Right cardiac atrium (tissue), 5 donors: ENCODE measurements around the gene JAM3. TPM values are rescaled to one million over a fixed set of nuclear protein-coding genes. Genes with fewer than 3 reads are reported as not detected.
A peak's percentile ranks its signal among the peaks of the same experiment; 100 is the strongest.

Experiments
- ATAC-seq, 2 donors: fragments of 200-7000 bp; cut with Tn5 transposase; one replicate each; pipeline versions ENCODE4 v1.8.0 to v1.9.1; 2020; ENCODE audit warnings: moderate library complexity in 2 of 2, mild to moderate bottlenecking in 1 of 2
- DNase-seq, 3 donors: peaks; one replicate each; pipeline ENCODE4 v3.0.0-alpha.2; 2020
- H3K27ac ChIP-seq: one replicate; pipeline ENCODE4 v1.5.1; 2013; ENCODE audit warnings: mild to moderate bottlenecking, low read length, control low read depth, moderate library complexity
- H3K27me3 ChIP-seq: one replicate; pipeline ENCODE4 v1.6.1; 2013; ENCODE audit not compliant: control insufficient read depth, insufficient read depth
- H3K4me1 ChIP-seq: one replicate; pipeline ENCODE4 v1.6.1; 2013; ENCODE audit warnings: low read length; ENCODE audit not compliant: control insufficient read depth, insufficient read depth
- H3K4me3 ChIP-seq: one replicate; pipeline ENCODE4 v1.5.1; 2013; ENCODE audit warnings: low read length, control low read depth
- H3K9me3 ChIP-seq: one replicate; pipeline ENCODE4 v1.6.1; 2013; ENCODE audit warnings: low read length; ENCODE audit not compliant: control insufficient read depth
- WGBS: extraction: QIAGEN DNeasy Blood & Tissue Kit; methylation state at CpG from one replicate; pipeline ENCODE4 v1.1.7; 2013; 5-methylcytosine and 5-hydroxymethylcytosine counted together
- intact Hi-C, 4 donors: fragments of 100-400 bp; cut with DNase I; formaldehyde crosslinking; loops; one replicate each; pipeline versions ENCODE4 v1.11.0 to v1.14.0; 2022 to 2023
- polyA plus RNA-seq: library from polyadenylated mRNA; stranded (reverse); fragments of 200-250 nt; gene quantifications from one replicate; pipeline ENCODE4 v1.2.3, GENCODE V29; 2013
- total RNA-seq, 4 donors: library from RNA; stranded (reverse); fragmentation: NEBNext Ultra II Directional; extraction: Animal tissue kit (Norgen Biotek cat#: 25700); gene quantifications; one replicate each; pipeline ENCODE4 v1.2.1, GENCODE V29; 2021
- donor health status: healthy with polysubstance abuse.
- donor health status: DM: no; HTN: yes; CAD: no.
- donor health status: DM: no; HTN: no; CAD: no.
- donor health status: DM: no; HTN: yes; CAD: no; lungs with severe emphysema.
- donor health status: DM: yes; HTN: yes; CAD: no.

JAM3 gene
- total and polyA plus RNA-seq, 5 donors, result 22.2 to 45.5 (median 44.8) TPM

- Histone ChIP-seq H3K4me3 (no peak overlapping the region), H3K27me3 (no peaks in the 10 kb centered on the region), H3K27ac (no peak overlapping the region), H3K4me1 (peaks cover 3% of the 10 kb centered on the region), H3K9me3 (no peaks in the 10 kb centered on the region)
- peak; percentile 83 to 89 for ATAC-seq
- WGBS, result 23% methylated on average over 11 of the region's 11 CpGs
- DNase-seq, result peak; percentile 92 to 94 (median 92)
- intact Hi-C loops, result loop anchor here in 3 of 4 donors (5.0 to 10.0 kb wide), 4 partner anchors 83 to 123 kb away; partner anchors contain the start of gene IGSF9B (in 1 of the 3)
Measured at GRCh38 chr11:134047586-134047999, 21.3 kb upstream of the JAM3 start.

- intact Hi-C loops, result loop anchor here in 3 of 4 donors (5.0 to 10.0 kb wide), 4 partner anchors 83 to 123 kb away; partner anchors contain the start of gene IGSF9B (in 1 of the 3)
- H3K4me3 ChIP-seq, result no peak overlapping the region
- DNase-seq, result no peak
- no peak overlapping the region for H3K27ac ChIP-seq
- 58% methylated on average over 9 of the region's 9 CpGs for WGBS
- no peaks in the 10 kb centered on the region for H3K27me3 ChIP-seq
- no peaks in the 10 kb centered on the region for H3K9me3 ChIP-seq
- ATAC-seq, result no peak
- H3K4me1 ChIP-seq, result peaks cover 3% of the 10 kb centered on the region
Measured at GRCh38 chr11:134048028-134048427, 20.8 kb upstream of the JAM3 start.

- no peak overlapping the region for H3K4me3 ChIP-seq
- peaks cover 3% of the 10 kb centered on the region for H3K4me1 ChIP-seq
- H3K9me3 ChIP-seq, result no peaks in the 10 kb centered on the region
- no peak for DNase-seq
- H3K27ac ChIP-seq, result no peak overlapping the region
- no peaks in the 10 kb centered on the region for H3K27me3 ChIP-seq
- no peak for ATAC-seq
- intact Hi-C loops, result loop anchor here in 3 of 4 donors (5.0 to 10.0 kb wide), 4 partner anchors 85 to 125 kb away; partner anchors contain the start of gene IGSF9B (in 1 of the 3)
- WGBS, result 52% methylated on average over 11 of the region's 11 CpGs
Measured at GRCh38 chr11:134049303-134049702, 19.6 kb upstream of the JAM3 start.

GRCh38 chr11:134050541-134051383, 18.1 kb upstream of the JAM3 start:
- Histone ChIP-seq H3K4me3 (no peak overlapping the region), H3K27ac (no peak overlapping the region), H3K27me3 (no peaks in the 10 kb centered on the region), H3K4me1 (peaks cover 3% of the 10 kb centered on the region), H3K9me3 (no peaks in the 10 kb centered on the region)
- intact Hi-C loops, result loop anchor here (1.0 to 5.0 kb wide), 3 partner anchors 88 to 92 kb away; no protein-coding TSS in a partner anchor
- DNase-seq, result peak; percentile 73 to 88 (median 87)
- WGBS, result 36% methylated on average over 43 of the region's 43 CpGs
- peak; percentile 76 for ATAC-seq

GRCh38 chr11:134052395-134052987, 16.4 kb upstream of the JAM3 start:
- ATAC-seq (no peak), DNase-seq (no peak)
- no peak overlapping the region for H3K27ac ChIP-seq
- intact Hi-C loops, result loop anchor here in 2 of 4 donors (5.0 kb wide), 1 partner anchor 90 kb away; no protein-coding TSS in a partner anchor
- H3K4me1 ChIP-seq, result no peaks in the 10 kb centered on the region
- WGBS, result 77% methylated on average over 12 of the region's 12 CpGs
- no peak overlapping the region for H3K4me3 ChIP-seq
- no peaks in the 10 kb centered on the region for H3K27me3 ChIP-seq
- H3K9me3 ChIP-seq, result no peaks in the 10 kb centered on the region

GRCh38 chr11:134052988-134053945, 15.6 kb upstream of the JAM3 start:
- no peak overlapping the region for H3K4me3 ChIP-seq
- no peaks in the 10 kb centered on the region for H3K4me1 ChIP-seq
- no peaks in the 10 kb centered on the region for H3K27me3 ChIP-seq
- DNase-seq (peak in 1 of 3 donors; percentile 53), ATAC-seq (no peak)
- intact Hi-C loops, result loop anchor here in 2 of 4 donors (5.0 kb wide), 1 partner anchor 89 kb away; no protein-coding TSS in a partner anchor
- H3K27ac ChIP-seq, result no peak overlapping the region
- 60% methylated on average over 25 of the region's 26 CpGs for whole genome bisulfite sequencing
- no peaks in the 10 kb centered on the region for H3K9me3 ChIP-seq

GRCh38 chr11:134055029-134055428, 13.8 kb upstream of the JAM3 start:
- ATAC-seq (no peak), DNase-seq (peak in 1 of 3 donors; percentile 21)
- Histone ChIP-seq H3K9me3 (no peaks in the 10 kb centered on the region), H3K4me1 (no peaks in the 10 kb centered on the region), H3K27me3 (no peaks in the 10 kb centered on the region), H3K27ac (no peak overlapping the region), H3K4me3 (no peak overlapping the region)
- intact Hi-C loops, result loop anchor here in 1 of 4 donors (5.0 kb wide), 1 partner anchor 77 kb away; no protein-coding TSS in a partner anchor
- WGBS, result 87% methylated on average over 9 of the region's 9 CpGs

GRCh38 chr11:134060316-134060715, 8.6 kb upstream of the JAM3 start:
- Histone ChIP-seq H3K9me3 (no peaks in the 10 kb centered on the region), H3K27me3 (no peaks in the 10 kb centered on the region), H3K27ac (no peak overlapping the region), H3K4me3 (no peak overlapping the region), H3K4me1 (no peaks in the 10 kb centered on the region)
- ATAC-seq, result no peak
- intact Hi-C loops, result no loop called here
- 54% methylated on average over 3 of the region's 3 CpGs for WGBS
- DNase-seq, result no peak

- intact Hi-C loops, result no loop called here
- DNase-seq, result no peak
- Histone ChIP-seq H3K4me3 (no peak overlapping the region), H3K4me1 (no peaks in the 10 kb centered on the region), H3K9me3 (no peaks in the 10 kb centered on the region), H3K27me3 (no peaks in the 10 kb centered on the region), H3K27ac (no peak overlapping the region)
- ATAC-seq, result no peak
- WGBS, result 84% methylated on average over 24 of the region's 24 CpGs
Measured at GRCh38 chr11:134062265-134063123, 6.4 kb upstream of the JAM3 start.

GRCh38 chr11:134063124-134063495, 5.8 kb upstream of the JAM3 start:
- ATAC-seq (no peak), DNase-seq (no peak)
- Histone ChIP-seq H3K4me3 (no peak overlapping the region), H3K27me3 (no peaks in the 10 kb centered on the region), H3K4me1 (no peaks in the 10 kb centered on the region), H3K27ac (no peak overlapping the region), H3K9me3 (no peaks in the 10 kb centered on the region)
- WGBS, result 83% methylated on average over 2 of the region's 2 CpGs
- intact Hi-C loops, result no loop called here
